Neuronal stem cell (in vitro differentiated cells): ENCODE data around the gene NSMCE1.

Experiments
- DNase-seq: peaks from one replicate; pipeline ENCODE4 v3.0.0-alpha.2; 2013; ENCODE audit warnings: low spot score
- H2AFZ ChIP-seq: one replicate; pipeline ENCODE4 v1.6.1; 2013; ENCODE audit warnings: mild to moderate bottlenecking, low read length, inconsistent platforms
- H2AK5ac ChIP-seq: 2 replicates; pipeline ENCODE4 v1.6.1; 2013; ENCODE audit warnings: low read depth, mild to moderate bottlenecking, inconsistent platforms, low read length, moderate library complexity, mixed read lengths
- H2BK120ac ChIP-seq: 2 replicates; pipeline ENCODE4 v1.6.1; 2013; ENCODE audit warnings: low read depth, mild to moderate bottlenecking, inconsistent platforms, low read length, moderate library complexity, mixed read lengths
- H2BK12ac ChIP-seq: one replicate; pipeline ENCODE4 v1.6.1; 2013; ENCODE audit warnings: low read length, inconsistent platforms
- H2BK15ac ChIP-seq: 2 replicates; pipeline ENCODE4 v1.6.1; 2013; ENCODE audit warnings: mild to moderate bottlenecking, low read length, inconsistent platforms, mixed read lengths
- H2BK5ac ChIP-seq: one replicate; pipeline ENCODE4 v1.6.1; 2013; ENCODE audit warnings: inconsistent platforms, mild to moderate bottlenecking, low read length, moderate library complexity
- H3K14ac ChIP-seq: one replicate; pipeline ENCODE4 v1.6.1; 2013; ENCODE audit warnings: low read length, inconsistent platforms
- H3K18ac ChIP-seq: 2 replicates; pipeline ENCODE4 v1.6.1; 2013; ENCODE audit warnings: low read length, inconsistent platforms
- H3K23ac ChIP-seq: 2 replicates; pipeline ENCODE4 v1.6.1; 2013; ENCODE audit warnings: low read depth, mild to moderate bottlenecking, mixed read lengths, low read length, inconsistent platforms; ENCODE audit not compliant: poor library complexity
- H3K27ac ChIP-seq: replicated peaks from 3 replicates; pipeline ENCODE4 v1.5.1; 2013; ENCODE audit warnings: low read length, inconsistent platforms
- H3K27me3 ChIP-seq, 3 experiments: 2 replicates each; pipeline ENCODE4 v1.6.1; 2013; ENCODE audit warnings: low read length in 3 of 3, mild to moderate bottlenecking in 2 of 3, inconsistent platforms in 1 of 3, low read depth in 1 of 3, mixed read lengths in 1 of 3, moderate library complexity in 1 of 3; ENCODE audit not compliant: control insufficient read depth in 3 of 3, insufficient read depth in 3 of 3
- H3K36me3 ChIP-seq, 2 donors: replicated peaks in 1 of 2; 2 replicates each; pipeline ENCODE4 v1.6.1; 2013; ENCODE audit warnings: low read length in 2 of 2; ENCODE audit not compliant: control insufficient read depth in 2 of 2, insufficient read depth in 2 of 2
- H3K4ac ChIP-seq: 2 replicates; pipeline ENCODE4 v1.6.1; 2013; ENCODE audit warnings: inconsistent platforms, mild to moderate bottlenecking, low read length, moderate library complexity
- H3K4me1 ChIP-seq, 2 donors: 1 replicate in 1 of 2; 2 replicates in 1 of 2; pipeline ENCODE4 v1.6.1; 2013; ENCODE audit warnings: low read length in 2 of 2, low read depth in 1 of 2; ENCODE audit not compliant: control insufficient read depth in 2 of 2, insufficient read depth in 1 of 2
- H3K4me2 ChIP-seq: one replicate; pipeline ENCODE4 v1.6.1; 2013; ENCODE audit warnings: mild to moderate bottlenecking, low read length, inconsistent platforms; ENCODE audit not compliant: insufficient read depth, poor library complexity, severe bottlenecking
- H3K4me3 ChIP-seq, 2 donors: 2 replicates each; pipeline ENCODE4 v1.5.1; 2013; ENCODE audit warnings: low read length in 2 of 2, mild to moderate bottlenecking in 2 of 2, inconsistent platforms in 1 of 2, moderate library complexity in 1 of 2
- H3K79me1 ChIP-seq: one replicate; pipeline ENCODE4 v1.6.1; 2013; ENCODE audit warnings: low read depth, mild to moderate bottlenecking, inconsistent platforms, low read length, moderate library complexity
- H3K9ac ChIP-seq: one replicate; pipeline ENCODE4 v1.6.1; 2013; ENCODE audit warnings: mild to moderate bottlenecking, low read depth, low read length, inconsistent platforms; ENCODE audit not compliant: poor library complexity
- H3K9me3 ChIP-seq, 2 donors: replicated peaks in 1 of 2; 2 replicates each; pipeline versions ENCODE3 to v1.6.1; 2013; ENCODE audit warnings: low read length in 2 of 2, mild to moderate bottlenecking in 2 of 2, inconsistent platforms in 1 of 2, low read depth in 1 of 2, mixed read lengths in 1 of 2, moderate library complexity in 1 of 2; ENCODE audit not compliant: control insufficient read depth in 2 of 2, insufficient read depth in 1 of 2
- H4K8ac ChIP-seq: one replicate; pipeline ENCODE4 v1.6.1; 2013; ENCODE audit warnings: low read depth, mild to moderate bottlenecking, inconsistent platforms, low read length, moderate library complexity
- H4K91ac ChIP-seq: one replicate; pipeline ENCODE4 v1.6.1; 2013; ENCODE audit warnings: low read length, low read depth, mild to moderate bottlenecking, inconsistent platforms; ENCODE audit not compliant: poor library complexity
- WGBS, 2 donors: extraction: QIAGEN DNeasy Blood & Tissue Kit; methylation state at CpG; one replicate each; pipeline ENCODE4 v1.1.7; 2013; ENCODE audit warnings: missing lambda C conversion rate in 2 of 2, mixed read lengths in 1 of 2; ENCODE audit not compliant: insufficient read length in 2 of 2, insufficient replicate concordance in 1 of 2; ENCODE audit errors: extremely low coverage in 2 of 2; 5-methylcytosine and 5-hydroxymethylcytosine counted together

The NSMCE1 gene

DNA sequence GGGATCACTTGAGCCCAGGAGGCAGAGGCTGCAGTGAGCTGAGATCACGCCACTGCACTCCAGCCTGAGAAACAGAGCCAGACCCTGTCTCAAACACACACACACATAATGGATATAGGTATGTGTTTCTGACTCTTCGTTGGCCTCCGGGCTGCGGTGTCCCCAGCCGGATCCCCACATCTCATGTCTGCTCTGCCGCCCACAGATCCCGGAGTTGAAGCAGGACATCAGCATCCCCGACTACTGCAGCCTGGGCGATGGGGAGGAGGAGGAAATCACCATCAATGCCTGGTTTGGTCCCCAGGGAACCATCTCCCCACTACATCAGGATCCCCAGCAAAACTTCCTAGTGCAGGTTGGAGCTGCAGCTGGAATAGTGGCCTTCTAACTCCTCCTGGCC lies 49.8 kb downstream of the NSMCE1 start:
- H3K27me3 ChIP-seq, result no peaks in the 10 kb centered on the region
- H3K23ac ChIP-seq, result no peak overlapping the region
- no peaks in the 10 kb centered on the region for H3K9me3 ChIP-seq
- no peak overlapping the region for H2BK12ac ChIP-seq
- no peak for DNase-seq
- H2BK5ac ChIP-seq, result no peak overlapping the region
- no peak overlapping the region for H3K18ac ChIP-seq
- no peak overlapping the region for H4K91ac ChIP-seq
- no peak overlapping the region for H3K4ac ChIP-seq
- H2AFZ ChIP-seq, result no peak overlapping the region
- H2BK15ac ChIP-seq, result no peak overlapping the region
- H3K9ac ChIP-seq, result peak overlapping the region; percentile 51
- H3K79me1 ChIP-seq, result no peaks in the 10 kb centered on the region
- WGBS, 2 donors, result no CpG with 5 or more reads among the region's 9 CpGs
- no peak overlapping the region for H3K4me2 ChIP-seq
- H3K36me3 ChIP-seq, result peaks cover 14 to 33% of the 10 kb centered on the region in 2 donors
- H4K8ac ChIP-seq, result no peak overlapping the region
- H3K27ac ChIP-seq, result no peak overlapping the region
- H2BK120ac ChIP-seq, result no peak overlapping the region
- no peak overlapping the region for H2AK5ac ChIP-seq
- no peak overlapping the region for H3K14ac ChIP-seq
- peaks cover 0 to 2% of the 10 kb centered on the region in 2 donors for H3K4me1 ChIP-seq
- no peak overlapping the region for H3K4me3 ChIP-seq

- Histone ChIP-seq H2AFZ (peak overlapping the region; percentile 14), H2BK120ac (no peak overlapping the region), H4K91ac (no peak overlapping the region), H3K36me3 (peaks cover 11 to 30% of the 10 kb centered on the region in 2 donors), H3K18ac (no peak overlapping the region), H3K4me2 (no peak overlapping the region), H3K4ac (no peak overlapping the region), H2BK5ac (no peak overlapping the region), H3K9ac (no peak overlapping the region), H2AK5ac (no peak overlapping the region), H2BK12ac (no peak overlapping the region), H4K8ac (no peak overlapping the region), H3K79me1 (no peaks in the 10 kb centered on the region), H2BK15ac (no peak overlapping the region), H3K23ac (no peak overlapping the region), H3K27ac (no peak overlapping the region), H3K9me3 (no peaks in the 10 kb centered on the region), H3K4me1 (peaks cover 0 to 2% of the 10 kb centered on the region in 2 donors), H3K14ac (no peak overlapping the region), H3K4me3 (no peak overlapping the region), H3K27me3 (no peaks in the 10 kb centered on the region)
- DNase-seq, result no peak
- WGBS, 2 donors, result no CpG with 5 or more reads among the region's 10 CpGs
Measured at GRCh38 chr16:27217256-27217655, 51.3 kb downstream of the NSMCE1 start.

- Histone ChIP-seq H3K9ac (peak overlapping the region; percentile 35), H4K91ac (no peak overlapping the region), H2BK15ac (no peak overlapping the region), H3K9me3 (no peaks in the 10 kb centered on the region), H2AFZ (no peak overlapping the region), H3K36me3 (peaks cover 11 to 33% of the 10 kb centered on the region in 2 donors), H2BK120ac (no peak overlapping the region), H3K18ac (no peak overlapping the region), H3K23ac (no peak overlapping the region), H4K8ac (no peak overlapping the region), H2AK5ac (no peak overlapping the region), H3K4me2 (no peak overlapping the region), H3K14ac (no peak overlapping the region), H2BK5ac (no peak overlapping the region), H3K4me3 (no peak overlapping the region), H3K4ac (no peak overlapping the region), H2BK12ac (no peak overlapping the region), H3K79me1 (no peaks in the 10 kb centered on the region), H3K27me3 (no peaks in the 10 kb centered on the region), H3K27ac (no peak overlapping the region), H3K4me1 (peaks cover 0 to 2% of the 10 kb centered on the region in 2 donors)
- no CpG with 5 or more reads among the region's 16 CpGs for WGBS, 2 donors
- no peak for DNase-seq
Measured at GRCh38 chr16:27216297-27216885, 52.2 kb downstream of the NSMCE1 start.

DNA sequence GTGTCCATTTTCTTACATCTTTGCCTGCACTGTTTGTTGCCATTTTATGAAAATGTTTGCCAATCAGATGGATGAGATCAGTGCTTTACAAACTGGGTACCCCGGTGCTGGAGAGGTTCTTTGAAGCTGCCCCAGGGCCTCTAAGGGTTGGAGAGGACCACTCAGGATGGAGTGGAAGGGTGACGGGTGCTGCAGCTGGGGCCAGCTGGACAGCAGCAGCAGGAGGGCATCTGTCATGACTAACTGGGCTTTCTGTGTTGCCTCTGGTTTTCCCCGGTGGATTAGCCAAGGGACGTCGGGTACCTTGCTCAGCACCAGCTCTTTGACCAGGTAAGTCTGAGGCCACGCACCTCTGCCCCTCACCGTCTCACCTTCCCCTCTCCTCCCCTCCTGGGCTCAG lies 52.9 kb downstream of the NSMCE1 start:
- Histone ChIP-seq H3K23ac (peak overlapping the region; percentile 52), H3K4ac (no peak overlapping the region), H2AK5ac (no peak overlapping the region), H3K27ac (no peak overlapping the region), H3K27me3 (no peaks in the 10 kb centered on the region), H3K18ac (no peak overlapping the region), H3K14ac (no peak overlapping the region), H2BK120ac (no peak overlapping the region), H2BK12ac (no peak overlapping the region), H3K9ac (no peak overlapping the region), H3K4me3 (no peak overlapping the region), H2BK15ac (no peak overlapping the region), H2BK5ac (no peak overlapping the region), H3K9me3 (no peaks in the 10 kb centered on the region), H4K8ac (no peak overlapping the region), H3K4me2 (no peak overlapping the region), H3K79me1 (no peaks in the 10 kb centered on the region), H3K36me3 (peaks cover 11 to 39% of the 10 kb centered on the region in 2 donors), H4K91ac (no peak overlapping the region), H2AFZ (no peak overlapping the region), H3K4me1 (peaks cover 0 to 2% of the 10 kb centered on the region in 2 donors)
- no peak for DNase-seq
- WGBS, 2 donors, result no CpG with 5 or more reads among the region's 7 CpGs
